ENCODE data around the gene C16orf82. TPM values are rescaled to one million over a fixed set of nuclear protein-coding genes. Genes with fewer than 3 reads are reported as not detected.
"Not testable (repeated sequence)": the region's sequence is repeated elsewhere in the genome, so short reads cannot be mapped to it uniquely, and the experiment has no call there.

The C16orf82 gene
- total RNA-seq, 2 experiments from 2014 or later = not detected

- POLR2A ChIA-PET, CTCF ChIA-PET: not testable (repeated sequence)
Observed at GRCh38 chr16:27086031-27086430, 19.3 kb downstream of the C16orf82 start.

GRCh38 chr16:27088216-27088615, 21.5 kb downstream of the C16orf82 start:
- POLR2A ChIA-PET = no interaction called here
- CTCF ChIA-PET = no interaction called here

- CTCF ChIA-PET = interaction anchor here (0.6 kb wide), 1 partner anchor 273 kb away, joined by 3 read pairs; no protein-coding TSS in a partner anchor
- POLR2A ChIA-PET = no interaction called here
Observed at GRCh38 chr16:27096375-27096774, 29.6 kb downstream of the C16orf82 start.

GRCh38 chr16:27097800-27098230, 31.1 kb downstream of the C16orf82 start:
- ChIA-PET POLR2A (no interaction called here), CTCF (interaction anchor here (0.6 to 2.5 kb wide), 2 partner anchors 12 to 130 kb away, joined by 3 to 9 read pairs; no protein-coding TSS in a partner anchor)

- CTCF ChIA-PET = interaction anchor here (2.5 kb wide), 1 partner anchor 11 kb away, joined by 9 read pairs; no protein-coding TSS in a partner anchor
- POLR2A ChIA-PET = no interaction called here
Observed at GRCh38 chr16:27098366-27099049, 31.8 kb downstream of the C16orf82 start.

GRCh38 chr16:27102701-27103575, 36.2 kb downstream of the C16orf82 start:
- CTCF ChIA-PET = no interaction called here
- POLR2A ChIA-PET = no interaction called here

GRCh38 chr16:27103954-27104353, 37.2 kb downstream of the C16orf82 start:
- CTCF ChIA-PET = no interaction called here
- POLR2A ChIA-PET = no interaction called here

- ChIA-PET CTCF (interaction anchor here (0.7 kb wide), 1 partner anchor 52 kb away, joined by 3 read pairs; no protein-coding TSS in a partner anchor), POLR2A (no interaction called here)
Observed at GRCh38 chr16:27106305-27106704, 39.6 kb downstream of the C16orf82 start.

GRCh38 chr16:27107185-27107592, 40.5 kb downstream of the C16orf82 start:
- ChIA-PET CTCF (no interaction called here), POLR2A (no interaction called here)

GRCh38 chr16:27108051-27108770, 41.5 kb downstream of the C16orf82 start:
- CTCF ChIA-PET = no interaction called here
- POLR2A ChIA-PET = no interaction called here

- POLR2A ChIA-PET = no interaction called here
Observed at GRCh38 chr16:27108826-27109665, 42.3 kb downstream of the C16orf82 start.

GRCh38 chr16:27109666-27110523, 43.2 kb downstream of the C16orf82 start:
- ChIA-PET CTCF (interaction anchor here (0.6 to 1.5 kb wide), 14 partner anchors 10 to 1876 kb away, joined by 3 to 9 read pairs (median 3); no protein-coding TSS in a partner anchor), POLR2A (no interaction called here)

More at GRCh38 chr16:27108826-27109665, 42.3 kb downstream of the C16orf82 start:
- CTCF ChIA-PET = interaction anchor here (0.6 to 1.5 kb wide), 7 partner anchors 11 to 1271 kb away, joined by 3 to 9 read pairs (median 4); no protein-coding TSS in a partner anchor

GRCh38 chr16:27110524-27110896, 43.8 kb downstream of the C16orf82 start:
- ChIA-PET POLR2A (no interaction called here), CTCF (interaction anchor here (0.6 to 1.5 kb wide), 9 partner anchors 9 to 1877 kb away, joined by 3 to 9 read pairs (median 3); no protein-coding TSS in a partner anchor)

- CTCF ChIA-PET = no interaction called here
- POLR2A ChIA-PET = no interaction called here
Observed at GRCh38 chr16:27111486-27111885, 44.8 kb downstream of the C16orf82 start.

- ChIA-PET CTCF (interaction anchor here (0.6 kb wide), 1 partner anchor 900 kb away, joined by 3 read pairs; no protein-coding TSS in a partner anchor), POLR2A (no interaction called here)
Observed at GRCh38 chr16:27112093-27112811, 45.5 kb downstream of the C16orf82 start.

- ChIA-PET CTCF (interaction anchor here (0.6 kb wide), 1 partner anchor 178 kb away, joined by 4 read pairs; no protein-coding TSS in a partner anchor), POLR2A (no interaction called here)
Observed at GRCh38 chr16:27113341-27113841, 46.7 kb downstream of the C16orf82 start.

GRCh38 chr16:27114006-27114405, 47.3 kb downstream of the C16orf82 start:
- ChIA-PET POLR2A (no interaction called here), CTCF (interaction anchor here (0.6 kb wide), 1 partner anchor 178 kb away, joined by 4 read pairs; no protein-coding TSS in a partner anchor)

Data from activated CD8-positive, alpha-beta memory T cell treated with anti-CD3 and anti-CD28 coated beads for 36 hours (primary cell).